Measurements from ENCODE around the gene CHST15. TPM values are rescaled to one million over a fixed set of nuclear protein-coding genes. Genes with fewer than 3 reads are reported as not detected.
A peak's percentile ranks its signal among the peaks of the same experiment; 100 is the strongest.

Gene CHST15
- total RNA-seq, 1 donor from 2014 or later, result 148 TPM

GRCh38 chr10:124026589-124026939, 66.8 kb downstream of the CHST15 start:
- Mint-ChIP-seq H3K27me3 (ENCODE audit: unreplicated experiment) (peaks cover 11% of the 10 kb centered on the region), H3K4me3 (ENCODE audit: unreplicated experiment) (peak overlapping the region; percentile 60), H3K27ac (ENCODE audit: unreplicated experiment) (no peak overlapping the region), H3K9me3 (ENCODE audit: unreplicated experiment) (no peaks in the 10 kb centered on the region), H3K4me1 (ENCODE audit: unreplicated experiment) (peaks cover 13% of the 10 kb centered on the region), H3K36me3 (ENCODE audit: low read depth, unreplicated experiment) (peaks cover 47% of the 10 kb centered on the region)
- no peak for TF ChIP-seq CTCF (IDR thresholded peaks at IDR 0.05; ENCODE audit: unreplicated experiment)
- DNase-seq (ENCODE audit: low spot score), result no peak

GRCh38 chr10:124025660-124026588, 67.5 kb downstream of the CHST15 start:
- Mint-ChIP-seq H3K4me1 (ENCODE audit: unreplicated experiment) (peaks cover 15% of the 10 kb centered on the region), H3K9me3 (ENCODE audit: unreplicated experiment) (no peaks in the 10 kb centered on the region), H3K27me3 (ENCODE audit: unreplicated experiment) (peaks cover 9% of the 10 kb centered on the region), H3K27ac (ENCODE audit: unreplicated experiment) (no peak overlapping the region), H3K36me3 (ENCODE audit: low read depth, unreplicated experiment) (peaks cover 53% of the 10 kb centered on the region), H3K4me3 (ENCODE audit: unreplicated experiment) (peak overlapping the region; percentile 60)
- no peak for TF ChIP-seq CTCF (IDR thresholded peaks at IDR 0.05; ENCODE audit: unreplicated experiment)
- peak; percentile 21 for DNase-seq (ENCODE audit: low spot score)

- Mint-ChIP-seq H3K4me3 (ENCODE audit: unreplicated experiment) (no peak overlapping the region), H3K36me3 (ENCODE audit: low read depth, unreplicated experiment) (peaks cover 50% of the 10 kb centered on the region), H3K9me3 (ENCODE audit: unreplicated experiment) (no peaks in the 10 kb centered on the region), H3K27me3 (ENCODE audit: unreplicated experiment) (peaks cover 9% of the 10 kb centered on the region), H3K4me1 (ENCODE audit: unreplicated experiment) (peaks cover 15% of the 10 kb centered on the region), H3K27ac (ENCODE audit: unreplicated experiment) (no peak overlapping the region)
- no peak for TF ChIP-seq CTCF (IDR thresholded peaks at IDR 0.05; ENCODE audit: unreplicated experiment)
- DNase-seq (ENCODE audit: low spot score), result no peak
Measured at GRCh38 chr10:124025152-124025551, 68.2 kb downstream of the CHST15 start.

GRCh38 chr10:124022066-124022465, 71.3 kb downstream of the CHST15 start:
- DNase-seq (ENCODE audit: low spot score), result no peak
- TF ChIP-seq CTCF (IDR thresholded peaks at IDR 0.05; ENCODE audit: unreplicated experiment), result no peak
- no peak overlapping the region for H3K27ac Mint-ChIP-seq (ENCODE audit: unreplicated experiment)
- H3K36me3 Mint-ChIP-seq (ENCODE audit: low read depth, unreplicated experiment), result peaks cover 65% of the 10 kb centered on the region
- no peaks in the 10 kb centered on the region for H3K9me3 Mint-ChIP-seq (ENCODE audit: unreplicated experiment)
- peaks cover 22% of the 10 kb centered on the region for H3K27me3 Mint-ChIP-seq (ENCODE audit: unreplicated experiment)
- no peak overlapping the region for H3K4me3 Mint-ChIP-seq (ENCODE audit: unreplicated experiment)
- H3K4me1 Mint-ChIP-seq (ENCODE audit: unreplicated experiment), result peaks cover 15% of the 10 kb centered on the region

Measured in endothelial cell (in vitro differentiated cells).